ENCODE data around the gene ZDHHC13. TPM values are rescaled to one million over a fixed set of nuclear protein-coding genes. Genes with fewer than 3 reads are reported as not detected.

Gene ZDHHC13
- total RNA-seq, 2 donors from 2014 or later: 26.0 to 29.6 TPM

GRCh38 chr11:19161651-19162050 is 44.7 kb downstream of the ZDHHC13 start:
- Histone ChIP-seq H3K9me3 (ENCODE audit: control insufficient read depth, low read length) (no peaks in the 10 kb centered on the region), H3K4me3 (ENCODE audit: low read length) (no peak overlapping the region), H3K36me3 (ENCODE audit: control insufficient read depth, insufficient read depth, low read length) (peaks cover 42% of the 10 kb centered on the region), H3K27ac (ENCODE audit: low read depth, low read length) (no peak overlapping the region), H3K4me1 (ENCODE audit: control insufficient read depth, insufficient read depth, low read length) (no peaks in the 10 kb centered on the region), H3K27me3 (ENCODE audit: control insufficient read depth, insufficient read depth, low read length, poor library complexity, severe bottlenecking) (no peaks in the 10 kb centered on the region), H3K9ac (ENCODE audit: extremely low read depth, low read length, poor library complexity, severe bottlenecking) (no peak overlapping the region)
- no peak overlapping the region for H3K4me3 Mint-ChIP-seq
- peaks cover 22% of the 10 kb centered on the region for H3K36me3 Mint-ChIP-seq (ENCODE audit: low read depth)
- TF ChIP-seq CTCF (conservative IDR thresholded peaks at IDR 0.05): no peak
- H3K4me1 Mint-ChIP-seq: no peaks in the 10 kb centered on the region
- H3K27ac Mint-ChIP-seq: no peak overlapping the region
- H3K27me3 Mint-ChIP-seq (ENCODE audit: insufficient read depth): no peaks in the 10 kb centered on the region
- 97 to 100% methylated on average over 2 of the region's 2 CpGs for WGBS, 2 experiments (ENCODE audit: insufficient coverage in 1 of 2, insufficient read length in 1 of 2)
- H3K9me3 Mint-ChIP-seq: no peaks in the 10 kb centered on the region
- no peak for DNase-seq

- Mint-ChIP-seq H3K4me3 (no peak overlapping the region), H3K9me3 (no peaks in the 10 kb centered on the region), H3K27me3 (ENCODE audit: insufficient read depth) (no peaks in the 10 kb centered on the region), H3K27ac (no peak overlapping the region), H3K4me1 (no peaks in the 10 kb centered on the region), H3K36me3 (ENCODE audit: low read depth) (peaks cover 32% of the 10 kb centered on the region)
- no peak overlapping the region for H3K9ac ChIP-seq (ENCODE audit: extremely low read depth, low read length, poor library complexity, severe bottlenecking)
- no peak for DNase-seq
- no peaks in the 10 kb centered on the region for H3K27me3 ChIP-seq (ENCODE audit: control insufficient read depth, insufficient read depth, low read length, poor library complexity, severe bottlenecking)
- H3K36me3 ChIP-seq (ENCODE audit: control insufficient read depth, insufficient read depth, low read length): peaks cover 38% of the 10 kb centered on the region
- H3K4me3 ChIP-seq (ENCODE audit: low read length): no peak overlapping the region
- WGBS, 2 experiments (ENCODE audit: insufficient coverage in 1 of 2, insufficient read length in 1 of 2): 96% methylated on average over 1 of the region's 1 CpG; no CpG with 5 or more reads in 1 of the 2 experiments
- no peak for TF ChIP-seq CTCF (conservative IDR thresholded peaks at IDR 0.05)
- H3K9me3 ChIP-seq (ENCODE audit: control insufficient read depth, low read length): no peaks in the 10 kb centered on the region
- no peaks in the 10 kb centered on the region for H3K4me1 ChIP-seq (ENCODE audit: control insufficient read depth, insufficient read depth, low read length)
- no peak overlapping the region for H3K27ac ChIP-seq (ENCODE audit: low read depth, low read length)
Measured at GRCh38 chr11:19162951-19163505, 46.1 kb downstream of the ZDHHC13 start.

- Histone ChIP-seq H3K27me3 (ENCODE audit: control insufficient read depth, insufficient read depth, low read length, poor library complexity, severe bottlenecking) (no peaks in the 10 kb centered on the region), H3K9ac (ENCODE audit: extremely low read depth, low read length, poor library complexity, severe bottlenecking) (no peak overlapping the region), H3K36me3 (ENCODE audit: control insufficient read depth, insufficient read depth, low read length) (peaks cover 41% of the 10 kb centered on the region), H3K27ac (ENCODE audit: low read depth, low read length) (no peak overlapping the region), H3K4me3 (ENCODE audit: low read length) (no peak overlapping the region), H3K4me1 (ENCODE audit: control insufficient read depth, insufficient read depth, low read length) (no peaks in the 10 kb centered on the region), H3K9me3 (ENCODE audit: control insufficient read depth, low read length) (no peaks in the 10 kb centered on the region)
- H3K27ac Mint-ChIP-seq: no peak overlapping the region
- H3K27me3 Mint-ChIP-seq (ENCODE audit: insufficient read depth): no peaks in the 10 kb centered on the region
- WGBS, 2 experiments (ENCODE audit: insufficient coverage in 1 of 2, insufficient read length in 1 of 2): 77% methylated on average over 1 of the region's 1 CpG; no CpG with 5 or more reads in 1 of the 2 experiments
- H3K4me1 Mint-ChIP-seq: no peaks in the 10 kb centered on the region
- no peak overlapping the region for H3K4me3 Mint-ChIP-seq
- DNase-seq: no peak
- peaks cover 38% of the 10 kb centered on the region for H3K36me3 Mint-ChIP-seq (ENCODE audit: low read depth)
- no peak for TF ChIP-seq CTCF (conservative IDR thresholded peaks at IDR 0.05)
- no peaks in the 10 kb centered on the region for H3K9me3 Mint-ChIP-seq
Measured at GRCh38 chr11:19163617-19164016, 46.6 kb downstream of the ZDHHC13 start.
